ENCODE measurements around the gene EHBP1.

EHBP1 gene

GRCh38 chr2:63050334-63051041, 345.0 kb downstream of the EHBP1 start, which contains the start of gene OTX1:
Gene OTX1 (plus strand): TSS chr2:63050830. CDS start chr2:63052991, 2,161 bp downstream.
- peaks cover 59% of the 10 kb centered on the region for H3K27me3 Mint-ChIP-seq
- H3K36me3 Mint-ChIP-seq: peaks cover 7% of the 10 kb centered on the region
- H3K9me3 Mint-ChIP-seq: no peaks in the 10 kb centered on the region
- peaks cover 63% of the 10 kb centered on the region for H3K4me1 Mint-ChIP-seq
- H3K27ac Mint-ChIP-seq: peak within 1 kb of the TSS; percentile 51
- peak within 1 kb of the TSS; percentile 90 for H3K4me3 Mint-ChIP-seq

GRCh38 chr2:63051042-63051794, 345.7 kb downstream of the EHBP1 start:
- H3K27me3 Mint-ChIP-seq: peaks cover 59% of the 10 kb centered on the region
- H3K27ac Mint-ChIP-seq: peak overlapping the region; percentile 51
- peaks cover 70% of the 10 kb centered on the region for H3K4me1 Mint-ChIP-seq
- peak overlapping the region; percentile 80 for H3K4me3 Mint-ChIP-seq
- H3K9me3 Mint-ChIP-seq: no peaks in the 10 kb centered on the region
- H3K36me3 Mint-ChIP-seq: peaks cover under 1% of the 10 kb centered on the region

- no peaks in the 10 kb centered on the region for H3K36me3 Mint-ChIP-seq
- H3K27ac Mint-ChIP-seq: no peak overlapping the region
- H3K4me1 Mint-ChIP-seq: peaks cover 72% of the 10 kb centered on the region
- H3K27me3 Mint-ChIP-seq: peaks cover 60% of the 10 kb centered on the region
- H3K4me3 Mint-ChIP-seq: no peak overlapping the region
- H3K9me3 Mint-ChIP-seq: no peaks in the 10 kb centered on the region
Observed at GRCh38 chr2:63051795-63052333, 346.4 kb downstream of the EHBP1 start.

- H3K4me3 Mint-ChIP-seq: peak overlapping the region; percentile 52
- no peaks in the 10 kb centered on the region for H3K36me3 Mint-ChIP-seq
- peaks cover 74% of the 10 kb centered on the region for H3K4me1 Mint-ChIP-seq
- no peak overlapping the region for H3K27ac Mint-ChIP-seq
- H3K27me3 Mint-ChIP-seq: peaks cover 61% of the 10 kb centered on the region
- no peaks in the 10 kb centered on the region for H3K9me3 Mint-ChIP-seq
Observed at GRCh38 chr2:63052411-63053080, 347.0 kb downstream of the EHBP1 start.

GRCh38 chr2:63053081-63053888, 347.8 kb downstream of the EHBP1 start:
- H3K36me3 Mint-ChIP-seq: no peaks in the 10 kb centered on the region
- no peak overlapping the region for H3K27ac Mint-ChIP-seq
- H3K4me1 Mint-ChIP-seq: peaks cover 77% of the 10 kb centered on the region
- H3K27me3 Mint-ChIP-seq: peaks cover 64% of the 10 kb centered on the region
- no peaks in the 10 kb centered on the region for H3K9me3 Mint-ChIP-seq
- H3K4me3 Mint-ChIP-seq: no peak overlapping the region

- Mint-ChIP-seq H3K9me3 (no peaks in the 10 kb centered on the region), H3K36me3 (no peaks in the 10 kb centered on the region), H3K27me3 (peaks cover 64% of the 10 kb centered on the region), H3K4me3 (peak overlapping the region; percentile 19), H3K27ac (no peak overlapping the region), H3K4me1 (peaks cover 76% of the 10 kb centered on the region)
Observed at GRCh38 chr2:63053889-63054602, 348.5 kb downstream of the EHBP1 start.

- Mint-ChIP-seq H3K4me1 (peaks cover 69% of the 10 kb centered on the region), H3K36me3 (no peaks in the 10 kb centered on the region), H3K4me3 (peak overlapping the region; percentile 49), H3K27ac (no peak overlapping the region), H3K9me3 (no peaks in the 10 kb centered on the region), H3K27me3 (peaks cover 58% of the 10 kb centered on the region)
Observed at GRCh38 chr2:63054841-63055225, 349.3 kb downstream of the EHBP1 start.

- H3K27ac Mint-ChIP-seq: no peak overlapping the region
- no peaks in the 10 kb centered on the region for H3K9me3 Mint-ChIP-seq
- peaks cover 72% of the 10 kb centered on the region for H3K4me1 Mint-ChIP-seq
- H3K4me3 Mint-ChIP-seq: peak overlapping the region; percentile 49
- peaks cover 61% of the 10 kb centered on the region for H3K27me3 Mint-ChIP-seq
- H3K36me3 Mint-ChIP-seq: peaks cover 1% of the 10 kb centered on the region
Observed at GRCh38 chr2:63055226-63056106, 350.0 kb downstream of the EHBP1 start.

- H3K9me3 Mint-ChIP-seq: peaks cover 4% of the 10 kb centered on the region
- peak overlapping the region; percentile 23 for H3K27ac Mint-ChIP-seq
- H3K4me1 Mint-ChIP-seq: peaks cover 66% of the 10 kb centered on the region
- H3K36me3 Mint-ChIP-seq: peaks cover 1% of the 10 kb centered on the region
- H3K4me3 Mint-ChIP-seq: peak overlapping the region; percentile 27
- peaks cover 62% of the 10 kb centered on the region for H3K27me3 Mint-ChIP-seq
Observed at GRCh38 chr2:63056107-63057050, 350.9 kb downstream of the EHBP1 start.

- Mint-ChIP-seq H3K27me3 (peaks cover 65% of the 10 kb centered on the region), H3K9me3 (peaks cover 4% of the 10 kb centered on the region), H3K36me3 (peaks cover 1% of the 10 kb centered on the region), H3K27ac (no peak overlapping the region), H3K4me1 (peaks cover 61% of the 10 kb centered on the region), H3K4me3 (no peak overlapping the region)
Observed at GRCh38 chr2:63057249-63058143, 352.0 kb downstream of the EHBP1 start.

- peaks cover 64% of the 10 kb centered on the region for H3K27me3 Mint-ChIP-seq
- H3K9me3 Mint-ChIP-seq: peaks cover 4% of the 10 kb centered on the region
- H3K4me3 Mint-ChIP-seq: peak overlapping the region; percentile 21
- peaks cover 1% of the 10 kb centered on the region for H3K36me3 Mint-ChIP-seq
- H3K4me1 Mint-ChIP-seq: peaks cover 57% of the 10 kb centered on the region
- no peak overlapping the region for H3K27ac Mint-ChIP-seq
Observed at GRCh38 chr2:63058144-63058920, 352.8 kb downstream of the EHBP1 start.

All from activated naive CD4-positive, alpha-beta T cell treated with anti-CD3 and anti-CD28 coated beads, Interleukin-2, amount 50 U/mL, for 24 hours (primary cell).